H1 (cell line): ENCODE data around the gene GPRC5D.

ENCODE experiments used
- CBX5 ChIP-seq: fragments of 300-800, 300-1000 bp; sonication (generic); IDR thresholded peaks from 2 replicates; pipeline ENCODE4 v1.7.1; 2016; ENCODE audit warnings: antibody characterized with exemption, low read length, low read depth
- CREB1 ChIP-seq: IDR thresholded peaks from 2 replicates; pipeline ENCODE4 v1.6.1; 2012; ENCODE audit warnings: inconsistent platforms
- PHF8 ChIP-seq: fragments of 200-600 bp; sonication (generic); conservative IDR thresholded peaks from 2 replicates; pipeline ENCODE4 v1.7.1; 2012; ENCODE audit warnings: low read depth, mild to moderate bottlenecking, inconsistent platforms, low read length, moderate library complexity
- POLR2A ChIP-seq, 2 experiments: IDR thresholded peaks; 1 replicate in 1 of 2; 2 replicates in 1 of 2; pipeline ENCODE4 v1.6.1; 2011; ENCODE audit warnings: low read depth in 2 of 2, low read length in 2 of 2, mild to moderate bottlenecking in 2 of 2; ENCODE audit errors: control extremely low read depth in 1 of 2
- TF ChIP-seq, protein P1 (sequence below): IDR thresholded peaks from 2 replicates; pipeline ENCODE4 v1.6.1; 2012; ENCODE audit warnings: inconsistent platforms
- TF ChIP-seq, protein P2 (sequence below), 3 experiments: IDR thresholded peaks; 1 replicate in 2 of 3; 2 replicates in 1 of 3; pipeline versions ENCODE4 v1.5.1 to v1.6.1; 2011; ENCODE audit warnings: low read length in 3 of 3, mild to moderate bottlenecking in 3 of 3, inconsistent platforms in 2 of 3, low read depth in 1 of 3, moderate library complexity in 1 of 3; ENCODE audit not compliant: insufficient read depth in 1 of 3; ENCODE audit errors: control extremely low read depth in 1 of 3

DNA sequence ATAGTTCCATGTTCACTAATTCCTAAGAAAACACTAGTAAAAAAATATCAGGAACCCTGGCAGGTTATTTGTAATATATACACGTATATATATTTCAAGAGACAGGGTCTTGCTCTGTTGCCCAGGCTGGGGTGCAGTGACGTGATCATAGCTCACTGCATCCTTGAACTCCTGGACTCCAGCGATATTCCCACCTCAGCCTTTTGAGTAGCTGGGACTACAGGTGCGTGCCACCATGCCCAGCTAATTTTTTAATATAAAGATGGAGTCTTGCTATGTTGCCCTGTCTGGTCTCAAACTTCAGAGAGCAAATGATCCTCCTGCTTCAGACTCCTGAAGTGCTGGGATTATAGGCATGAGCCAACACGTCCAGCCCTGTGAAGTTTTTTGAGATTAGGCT, 44.4 kb downstream of the GPRC5D start:
- TF ChIP-seq, protein P1, sequence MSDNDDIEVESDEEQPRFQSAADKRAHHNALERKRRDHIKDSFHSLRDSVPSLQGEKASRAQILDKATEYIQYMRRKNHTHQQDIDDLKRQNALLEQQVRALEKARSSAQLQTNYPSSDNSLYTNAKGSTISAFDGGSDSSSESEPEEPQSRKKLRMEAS = no peak
- TF ChIP-seq CREB1 = no peak
- TF ChIP-seq POLR2A (IDR thresholded peaks at IDR 0.05; ENCODE audit: control extremely low read depth in 1 of 2, low read depth in 2 of 2, low read length in 2 of 2) = no peak
- TF ChIP-seq, protein P2, sequence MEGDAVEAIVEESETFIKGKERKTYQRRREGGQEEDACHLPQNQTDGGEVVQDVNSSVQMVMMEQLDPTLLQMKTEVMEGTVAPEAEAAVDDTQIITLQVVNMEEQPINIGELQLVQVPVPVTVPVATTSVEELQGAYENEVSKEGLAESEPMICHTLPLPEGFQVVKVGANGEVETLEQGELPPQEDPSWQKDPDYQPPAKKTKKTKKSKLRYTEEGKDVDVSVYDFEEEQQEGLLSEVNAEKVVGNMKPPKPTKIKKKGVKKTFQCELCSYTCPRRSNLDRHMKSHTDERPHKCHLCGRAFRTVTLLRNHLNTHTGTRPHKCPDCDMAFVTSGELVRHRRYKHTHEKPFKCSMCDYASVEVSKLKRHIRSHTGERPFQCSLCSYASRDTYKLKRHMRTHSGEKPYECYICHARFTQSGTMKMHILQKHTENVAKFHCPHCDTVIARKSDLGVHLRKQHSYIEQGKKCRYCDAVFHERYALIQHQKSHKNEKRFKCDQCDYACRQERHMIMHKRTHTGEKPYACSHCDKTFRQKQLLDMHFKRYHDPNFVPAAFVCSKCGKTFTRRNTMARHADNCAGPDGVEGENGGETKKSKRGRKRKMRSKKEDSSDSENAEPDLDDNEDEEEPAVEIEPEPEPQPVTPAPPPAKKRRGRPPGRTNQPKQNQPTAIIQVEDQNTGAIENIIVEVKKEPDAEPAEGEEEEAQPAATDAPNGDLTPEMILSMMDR (IDR thresholded peaks at IDR 0.05; ENCODE audit: control extremely low read depth in 1 of 3, insufficient read depth in 1 of 3, low read depth in 1 of 3, low read length in 3 of 3) = no peak
- no peak for TF ChIP-seq CBX5
- TF ChIP-seq PHF8 = no peak
